HCT116 (cell line): ENCODE measurements around the gene FAH. TPM values are rescaled to one million over a fixed set of nuclear protein-coding genes. Genes with fewer than 3 reads are reported as not detected.

Experiments
- ATAC-seq: fragments of 200-7000 bp; cut with Tn5 transposase; 2 replicates; pipeline ENCODE4 v1.9.1; 2020; ENCODE audit warnings: mild to moderate bottlenecking, moderate library complexity
- BruUV-seq: library from RNA; stranded (reverse); fragments of 400-500 nt; replicated peaks from 2 replicates; lab custom pipeline; 2021; lab: Mats Ljungman, UMichigan
- CTCF ChIA-PET: fragments of 300-600 bp; sonication (Branson Sonifier 250); formaldehyde crosslinking; loops from one replicate; lab custom pipeline; 2021; ENCODE audit warnings: antibody characterized with exemption; lab: Charles Lee
- POLR2A ChIA-PET: fragments of 300-600, 350-600 bp; sonication (Branson Sonifier 250); formaldehyde crosslinking; loops from one replicate; lab custom pipeline; 2021; ENCODE audit warnings: antibody characterized with exemption; lab: Charles Lee
- RAD21 ChIA-PET, 2 experiments: fragments of 300-600 bp; sonication (Branson Sonifier 250); formaldehyde crosslinking; loops; one replicate each; lab custom pipeline; 2023; ENCODE audit warnings: low total read pairs in 2 of 2; ENCODE audit not compliant: uncharacterized antibody in 2 of 2, unreplicated experiment in 2 of 2, low non-redundant PET in 1 of 2; lab: Charles Lee
- DNase-seq: peaks from one replicate; pipeline ENCODE4 v3.0.0-alpha.2; 2010; ENCODE audit warnings: low read depth, low spot score
- H2AFZ ChIP-seq: fragments of 200-600 bp; shearing (Covaris generic), sonication (generic); 2 replicates; pipeline ENCODE4 v1.6.1; 2017; ENCODE audit warnings: low read depth, mixed run types, mixed read lengths, antibody characterized with exemption, low read length; ENCODE audit not compliant: poor library complexity, severe bottlenecking
- H3K27ac ChIP-seq: 2 replicates; pipeline ENCODE4 v1.5.1; 2012; ENCODE audit warnings: low read depth, low read length
- H3K27me3 ChIP-seq: fragments of 200-600 bp; sonication (generic); 2 replicates; pipeline ENCODE4 v1.6.1; 2016; ENCODE audit warnings: mixed run types, low read length, mixed read lengths; ENCODE audit not compliant: insufficient read depth
- H3K36me3 ChIP-seq, 2 experiments: fragments of 200-500 bp in 1 of 2; fragments of 200-600 bp in 1 of 2; sonication (Bioruptor generic) in 1 of 2; sonication (generic) in 1 of 2; 2 replicates each; pipeline versions ENCODE4 v1.5.1 to v1.6.1; 2014 to 2016; ENCODE audit warnings: low read length in 2 of 2, inconsistent platforms in 1 of 2, mixed read lengths in 1 of 2, mixed run types in 1 of 2; ENCODE audit not compliant: insufficient read depth in 2 of 2, control insufficient read depth in 1 of 2
- H3K4me1 ChIP-seq, 2 experiments: fragments of 200-600 bp in 1 of 2; sonication (generic) in 1 of 2; 2 replicates each; pipeline versions ENCODE4 v1.5.1 to v1.6.1; 2012 to 2017; ENCODE audit warnings: low read length in 2 of 2, inconsistent platforms in 1 of 2, mild to moderate bottlenecking in 1 of 2, mixed read lengths in 1 of 2, mixed run types in 1 of 2, moderate library complexity in 1 of 2; ENCODE audit not compliant: insufficient read depth in 2 of 2, control insufficient read depth in 1 of 2
- H3K4me2 ChIP-seq: fragments of 200-600 bp; sonication (generic); 2 replicates; pipeline ENCODE4 v1.6.1; 2017; ENCODE audit warnings: mixed run types, low read length, mixed read lengths
- H3K4me3 ChIP-seq, 2 experiments: fragments of 200-600 bp in 1 of 2; sonication (generic) in 1 of 2; replicated peaks in 1 of 2; 2 replicates each; pipeline ENCODE4 v1.5.1; 2011 to 2016; ENCODE audit warnings: low read length in 2 of 2, control low read depth in 1 of 2, low read depth in 1 of 2, mild to moderate bottlenecking in 1 of 2, mixed read lengths in 1 of 2, mixed run types in 1 of 2
- H3K79me2 ChIP-seq: fragments of 200-600 bp; sonication (generic); 2 replicates; pipeline ENCODE4 v1.6.1; 2017; ENCODE audit warnings: mild to moderate bottlenecking, mixed run types, low read length, moderate library complexity, mixed read lengths; ENCODE audit not compliant: insufficient read depth
- H3K9ac ChIP-seq: fragments of 200-600 bp; sonication (generic); 2 replicates; pipeline ENCODE4 v1.6.1; 2016; ENCODE audit warnings: low read length, mixed read lengths
- H3K9me2 ChIP-seq: fragments of 200-600 bp; sonication (generic), shearing (Covaris generic); 2 replicates; pipeline ENCODE4 v1.6.1; 2017; ENCODE audit warnings: mixed run types, mild to moderate bottlenecking, moderate library complexity; ENCODE audit not compliant: insufficient read depth
- H3K9me3 ChIP-seq, 2 experiments: fragments of 200-500 bp in 1 of 2; fragments of 200-600 bp in 1 of 2; sonication (Bioruptor generic) in 1 of 2; sonication (generic) in 1 of 2; 2 replicates each; pipeline ENCODE4 v1.6.1; 2014 to 2017; ENCODE audit warnings: low read length in 2 of 2, mixed read lengths in 2 of 2, inconsistent platforms in 1 of 2, low read depth in 1 of 2, mild to moderate bottlenecking in 1 of 2, mixed run types in 1 of 2, moderate library complexity in 1 of 2; ENCODE audit not compliant: control insufficient read depth in 1 of 2, insufficient read depth in 1 of 2
- H4K20me1 ChIP-seq: fragments of 200-600 bp; sonication (generic), shearing (Covaris generic); 2 replicates; pipeline ENCODE4 v1.6.1; 2017; ENCODE audit warnings: mixed run types, mild to moderate bottlenecking, moderate library complexity; ENCODE audit not compliant: insufficient read depth
- CEBPB ChIP-seq: IDR thresholded peaks from 2 replicates; pipeline ENCODE4 v1.6.1; 2012; ENCODE audit warnings: low read depth
- CTCF ChIP-seq, 3 experiments: fragments of 200-600 bp in 1 of 3; sonication (generic) in 1 of 3; IDR thresholded peaks in 2 of 3; conservative IDR thresholded peaks in 1 of 3; 2 replicates each; pipeline ENCODE4 v1.5.1; 2012 to 2017; ENCODE audit warnings: low read depth in 2 of 3, low read length in 2 of 3, antibody characterized with exemption in 1 of 3, borderline replicate concordance in 1 of 3, control low read depth in 1 of 3, mild to moderate bottlenecking in 1 of 3, mixed read lengths in 1 of 3, mixed run types in 1 of 3, moderate library complexity in 1 of 3; ENCODE audit not compliant: insufficient read depth in 1 of 3
- EGR1 ChIP-seq: IDR thresholded peaks from 2 replicates; pipeline ENCODE4 v1.6.1; 2012; ENCODE audit warnings: low read depth
- ELF1 ChIP-seq: IDR thresholded peaks from 2 replicates; pipeline ENCODE4 v1.6.1; 2012; ENCODE audit warnings: low read depth, borderline replicate concordance
- EZH2 ChIP-seq: fragments of 200-600 bp; sonication (generic); IDR thresholded peaks from 2 replicates; pipeline ENCODE4 v1.6.1; 2017; ENCODE audit warnings: antibody characterized with exemption, mixed run types
- EZH2phosphoT487 ChIP-seq: fragments of 200-600 bp; IDR thresholded peaks from 2 replicates; pipeline ENCODE4 v1.6.1; 2018; ENCODE audit warnings: antibody characterized with exemption, borderline replicate concordance
- FOSL1 ChIP-seq: IDR thresholded peaks from 2 replicates; pipeline ENCODE4 v1.6.1; 2012; ENCODE audit warnings: low read depth
- JUND ChIP-seq: IDR thresholded peaks from 2 replicates; pipeline ENCODE4 v1.6.1; 2012
- MAX ChIP-seq: IDR thresholded peaks from 2 replicates; pipeline ENCODE4 v1.6.1; 2012
- POLR2A ChIP-seq: IDR thresholded peaks from 2 replicates; pipeline ENCODE4 v1.7.0; 2011; ENCODE audit warnings: borderline replicate concordance; ENCODE audit not compliant: insufficient read depth, insufficient read length; ENCODE audit errors: extremely low read depth
- RAD21 ChIP-seq: IDR thresholded peaks from 2 replicates; pipeline ENCODE4 v1.6.1; 2012; ENCODE audit warnings: low read depth, mild to moderate bottlenecking
- SIN3A ChIP-seq: IDR thresholded peaks from 2 replicates; pipeline ENCODE4 v1.6.1; 2012; ENCODE audit warnings: low read depth
- SP1 ChIP-seq: IDR thresholded peaks from 2 replicates; pipeline ENCODE4 v1.6.1; 2012; ENCODE audit warnings: low read depth
- SRF ChIP-seq: IDR thresholded peaks from 2 replicates; pipeline ENCODE4 v1.6.1; 2012; ENCODE audit warnings: low read depth
- TCF7L2 ChIP-seq: IDR thresholded peaks from 2 replicates; pipeline ENCODE4 v1.7.0; 2011; ENCODE audit warnings: borderline replicate concordance, inconsistent platforms; ENCODE audit not compliant: insufficient read depth, insufficient read length; ENCODE audit errors: extremely low read depth
- ZFX ChIP-seq: fragments of 450-650 bp; IDR thresholded peaks from 2 replicates; pipeline ENCODE4 v1.6.1; 2017
- ZNF274 ChIP-seq: fragments of 200-500 bp; sonication (Bioruptor generic); IDR thresholded peaks from 2 replicates; pipeline ENCODE4 v1.6.1; 2014; ENCODE audit warnings: mild to moderate bottlenecking, low read depth, low read length, inconsistent platforms
- intact Hi-C: fragments of 100-400 bp; cut with micrococcal nuclease; formaldehyde crosslinking; loops from 2 replicates; pipeline ENCODE4 v1.10.0; 2022
- total RNA-seq: library from RNA; stranded (reverse); gene quantifications from one replicate; pipeline ENCODE4 v1.2.1, GENCODE V29; 2021; ENCODE audit not compliant: unreplicated experiment
- TF ChIP-seq, protein P1 (sequence below): IDR thresholded peaks from 2 replicates; pipeline ENCODE4 v1.6.1; 2012
- TF ChIP-seq, protein P2 (sequence below): IDR thresholded peaks from 2 replicates; pipeline ENCODE4 v1.6.1; 2011; ENCODE audit warnings: mild to moderate bottlenecking, low read length, moderate library complexity; ENCODE audit not compliant: insufficient replicate concordance; ENCODE audit errors: extremely low read depth
- TF ChIP-seq, protein P3 (sequence below): IDR thresholded peaks from 2 replicates; pipeline ENCODE4 v1.6.1; 2012; ENCODE audit warnings: low read depth

FAH gene
- total RNA-seq, 1 experiment from 2014 or later, result 20.0 TPM

- no peak for ATAC-seq
Measured at GRCh38 chr15:80176443-80176842, 23.6 kb downstream of the FAH start.

More at GRCh38 chr15:80176443-80176842, 23.6 kb downstream of the FAH start:
- Histone ChIP-seq H3K27ac (no peak overlapping the region), H3K9ac (no peak overlapping the region), H3K4me3 (no peak overlapping the region), H4K20me1 (no peaks in the 10 kb centered on the region), H3K9me2 (no peaks in the 10 kb centered on the region), H3K36me3 (no peaks in the 10 kb centered on the region), H3K79me2 (no peaks in the 10 kb centered on the region), H3K4me1 (peaks cover 0 to 10% of the 10 kb centered on the region in 2 experiments; a peak in 2 of 4 replicates), H3K9me3 (no peaks in the 10 kb centered on the region), H3K4me2 (no peak overlapping the region), H2AFZ (no peak overlapping the region), H3K27me3 (no peaks in the 10 kb centered on the region)
- DNase-seq, result no peak
- ChIA-PET RAD21 (no interaction called here), CTCF (no interaction called here), POLR2A (no interaction called here)
- no peak for TF ChIP-seq EZH2
- no peak for TF ChIP-seq ZFX
- TF ChIP-seq, protein P1, sequence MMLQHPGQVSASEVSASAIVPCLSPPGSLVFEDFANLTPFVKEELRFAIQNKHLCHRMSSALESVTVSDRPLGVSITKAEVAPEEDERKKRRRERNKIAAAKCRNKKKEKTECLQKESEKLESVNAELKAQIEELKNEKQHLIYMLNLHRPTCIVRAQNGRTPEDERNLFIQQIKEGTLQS, result no peak
- no peak for TF ChIP-seq POLR2A
- TF ChIP-seq, protein P2, sequence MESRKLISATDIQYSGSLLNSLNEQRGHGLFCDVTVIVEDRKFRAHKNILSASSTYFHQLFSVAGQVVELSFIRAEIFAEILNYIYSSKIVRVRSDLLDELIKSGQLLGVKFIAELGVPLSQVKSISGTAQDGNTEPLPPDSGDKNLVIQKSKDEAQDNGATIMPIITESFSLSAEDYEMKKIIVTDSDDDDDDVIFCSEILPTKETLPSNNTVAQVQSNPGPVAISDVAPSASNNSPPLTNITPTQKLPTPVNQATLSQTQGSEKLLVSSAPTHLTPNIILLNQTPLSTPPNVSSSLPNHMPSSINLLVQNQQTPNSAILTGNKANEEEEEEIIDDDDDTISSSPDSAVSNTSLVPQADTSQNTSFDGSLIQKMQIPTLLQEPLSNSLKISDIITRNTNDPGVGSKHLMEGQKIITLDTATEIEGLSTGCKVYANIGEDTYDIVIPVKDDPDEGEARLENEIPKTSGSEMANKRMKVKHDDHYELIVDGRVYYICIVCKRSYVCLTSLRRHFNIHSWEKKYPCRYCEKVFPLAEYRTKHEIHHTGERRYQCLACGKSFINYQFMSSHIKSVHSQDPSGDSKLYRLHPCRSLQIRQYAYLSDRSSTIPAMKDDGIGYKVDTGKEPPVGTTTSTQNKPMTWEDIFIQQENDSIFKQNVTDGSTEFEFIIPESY, result no peak
- no peak for TF ChIP-seq ZNF274
- TF ChIP-seq SRF, result no peak
- no peak for TF ChIP-seq EGR1
- no peak for TF ChIP-seq TCF7L2
- no peak for TF ChIP-seq RAD21
- no peak for TF ChIP-seq ELF1
- no peak for TF ChIP-seq MAX
- TF ChIP-seq, protein P3, sequence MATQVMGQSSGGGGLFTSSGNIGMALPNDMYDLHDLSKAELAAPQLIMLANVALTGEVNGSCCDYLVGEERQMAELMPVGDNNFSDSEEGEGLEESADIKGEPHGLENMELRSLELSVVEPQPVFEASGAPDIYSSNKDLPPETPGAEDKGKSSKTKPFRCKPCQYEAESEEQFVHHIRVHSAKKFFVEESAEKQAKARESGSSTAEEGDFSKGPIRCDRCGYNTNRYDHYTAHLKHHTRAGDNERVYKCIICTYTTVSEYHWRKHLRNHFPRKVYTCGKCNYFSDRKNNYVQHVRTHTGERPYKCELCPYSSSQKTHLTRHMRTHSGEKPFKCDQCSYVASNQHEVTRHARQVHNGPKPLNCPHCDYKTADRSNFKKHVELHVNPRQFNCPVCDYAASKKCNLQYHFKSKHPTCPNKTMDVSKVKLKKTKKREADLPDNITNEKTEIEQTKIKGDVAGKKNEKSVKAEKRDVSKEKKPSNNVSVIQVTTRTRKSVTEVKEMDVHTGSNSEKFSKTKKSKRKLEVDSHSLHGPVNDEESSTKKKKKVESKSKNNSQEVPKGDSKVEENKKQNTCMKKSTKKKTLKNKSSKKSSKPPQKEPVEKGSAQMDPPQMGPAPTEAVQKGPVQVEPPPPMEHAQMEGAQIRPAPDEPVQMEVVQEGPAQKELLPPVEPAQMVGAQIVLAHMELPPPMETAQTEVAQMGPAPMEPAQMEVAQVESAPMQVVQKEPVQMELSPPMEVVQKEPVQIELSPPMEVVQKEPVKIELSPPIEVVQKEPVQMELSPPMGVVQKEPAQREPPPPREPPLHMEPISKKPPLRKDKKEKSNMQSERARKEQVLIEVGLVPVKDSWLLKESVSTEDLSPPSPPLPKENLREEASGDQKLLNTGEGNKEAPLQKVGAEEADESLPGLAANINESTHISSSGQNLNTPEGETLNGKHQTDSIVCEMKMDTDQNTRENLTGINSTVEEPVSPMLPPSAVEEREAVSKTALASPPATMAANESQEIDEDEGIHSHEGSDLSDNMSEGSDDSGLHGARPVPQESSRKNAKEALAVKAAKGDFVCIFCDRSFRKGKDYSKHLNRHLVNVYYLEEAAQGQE, result no peak
- no peak for TF ChIP-seq FOSL1
- TF ChIP-seq JUND, result no peak
- TF ChIP-seq CEBPB, result no peak
- TF ChIP-seq EZH2phosphoT487, result no peak
- TF ChIP-seq SP1, result no peak
- no peak for TF ChIP-seq SIN3A
- TF ChIP-seq CTCF (IDR thresholded peaks at IDR 0.05 in 2 of 3, conservative IDR thresholded peaks at IDR 0.05 in 1 of 3; ENCODE audit: borderline replicate concordance in 1 of 3, insufficient read depth in 1 of 3, low read depth in 2 of 3, low read length in 2 of 3), result no peak
- BruUV-seq, result no TSS peak
- intact Hi-C loops, result loop anchor here (10.0 kb wide), 3 partner anchors 282 to 582 kb away; partner anchors contain the start of gene MTHFS
